Uterus (tissue), 4 donors: ENCODE results near the gene RSPH1. TPM values are rescaled to one million over a fixed set of nuclear protein-coding genes. Genes with fewer than 3 reads are reported as not detected.

ENCODE experiments used
- DNase-seq, 2 donors: peaks; one replicate each; pipeline ENCODE4 v3.0.0-alpha.2; 2019 to 2020
- H3K27ac ChIP-seq, 2 donors: fragments of 200-600 bp; sonication (generic); 1 replicate in 1 of 2; 2 replicates in 1 of 2; pipeline ENCODE4 v1.5.1; 2016 to 2018
- H3K27me3 ChIP-seq, 2 donors: fragments of 200-600 bp; sonication (generic); one replicate each; pipeline ENCODE4 v1.5.1; 2018 to 2019; ENCODE audit warnings: control low read depth in 1 of 2
- H3K36me3 ChIP-seq, 2 donors: fragments of 200-600 bp; sonication (generic); one replicate each; pipeline ENCODE4 v1.5.1; 2019; ENCODE audit warnings: control low read depth in 1 of 2
- H3K4me1 ChIP-seq, 2 donors: fragments of 200-600 bp; sonication (generic); one replicate each; pipeline ENCODE4 v1.5.1; 2018 to 2019; ENCODE audit warnings: control low read depth in 1 of 2
- H3K4me3 ChIP-seq, 2 donors: fragments of 200-600 bp; sonication (generic); 1 replicate in 1 of 2; 2 replicates in 1 of 2; pipeline ENCODE4 v1.5.1; 2018 to 2019; ENCODE audit warnings: mild to moderate bottlenecking in 1 of 2
- H3K9me3 ChIP-seq, 2 donors: fragments of 200-600 bp; sonication (generic); one replicate each; pipeline ENCODE4 v1.5.1; 2019; ENCODE audit warnings: control low read depth in 1 of 2
- CTCF ChIP-seq, 4 experiments: fragments of 200-600 bp in 2 of 4; fragments of 450-650 bp in 2 of 4; sonication (generic) in 2 of 4; IDR thresholded peaks; one replicate each; pipeline ENCODE4 v1.5.1; 2016 to 2019; ENCODE audit warnings: antibody characterized with exemption in 4 of 4, mild to moderate bottlenecking in 2 of 4, moderate library complexity in 1 of 4
- POLR2A ChIP-seq, 2 donors: fragments of 450-650 bp; IDR thresholded peaks; one replicate each; pipeline ENCODE4 v1.6.1; 2016; ENCODE audit warnings: antibody characterized with exemption in 2 of 2, mild to moderate bottlenecking in 1 of 2, moderate library complexity in 1 of 2
- intact Hi-C: fragments of 100-400 bp; cut with DNase I; formaldehyde crosslinking; loops from one replicate; pipeline ENCODE4 v1.15.1; 2023; ENCODE audit warnings: low total_unique reads
- total RNA-seq, 4 donors: library from RNA; depleted of rRNA in 3 of 4; stranded (reverse); fragments of >200 nt in 3 of 4; gene quantifications; one replicate each; pipeline versions ENCODE4 v1.1.0 to v1.2.4, GENCODE V29; 2014 to 2023
- donor health status: DM: yes; HTN: yes; CAD: no.

The RSPH1 gene
- total RNA-seq, 4 donors from 2014 or later = 1.7 to 3.4 TPM; not detected in 2

- no peaks in the 10 kb centered on the region for H3K36me3 ChIP-seq
- H3K27ac ChIP-seq = no peak overlapping the region
- no peaks in the 10 kb centered on the region for H3K9me3 ChIP-seq
- H3K4me1 ChIP-seq = peaks cover 0 to 6% of the 10 kb centered on the region in 2 donors
- no peak overlapping the region for H3K4me3 ChIP-seq
- no peaks in the 10 kb centered on the region for H3K27me3 ChIP-seq
- intact Hi-C loops = no loop called here
- no peak for TF ChIP-seq CTCF (IDR thresholded peaks at IDR 0.05)
- TF ChIP-seq POLR2A (IDR thresholded peaks at IDR 0.05) = no peak
- DNase-seq = no peak
Observed at GRCh38 chr21:42526379-42526727, 30.3 kb upstream of the RSPH1 start.

GRCh38 chr21:42525676-42526378 is 29.8 kb upstream of the RSPH1 start:
- H3K4me1 ChIP-seq = peaks cover 0 to 6% of the 10 kb centered on the region in 2 donors
- DNase-seq = no peak
- intact Hi-C loops = no loop called here
- no peaks in the 10 kb centered on the region for H3K27me3 ChIP-seq
- TF ChIP-seq POLR2A (IDR thresholded peaks at IDR 0.05) = no peak
- TF ChIP-seq CTCF (IDR thresholded peaks at IDR 0.05) = no peak
- H3K9me3 ChIP-seq = no peaks in the 10 kb centered on the region
- no peak overlapping the region for H3K4me3 ChIP-seq
- H3K36me3 ChIP-seq = no peaks in the 10 kb centered on the region
- peak overlapping the region in 1 of 2 donors; percentile 79 for H3K27ac ChIP-seq

- TF ChIP-seq CTCF (IDR thresholded peaks at IDR 0.05) = no peak
- TF ChIP-seq POLR2A (IDR thresholded peaks at IDR 0.05) = no peak
- intact Hi-C loops = no loop called here
- peak overlapping the region; percentile 7 to 18 for H3K4me3 ChIP-seq
- H3K27me3 ChIP-seq = no peaks in the 10 kb centered on the region
- H3K4me1 ChIP-seq = peaks cover 0 to 6% of the 10 kb centered on the region in 2 donors
- H3K9me3 ChIP-seq = no peaks in the 10 kb centered on the region
- peak overlapping the region; percentile 64 to 79 for H3K27ac ChIP-seq
- no peaks in the 10 kb centered on the region for H3K36me3 ChIP-seq
- DNase-seq = peak in 1 of 2 donors; percentile 46
Observed at GRCh38 chr21:42525029-42525581, 29.1 kb upstream of the RSPH1 start.

- Histone ChIP-seq H3K36me3 (no peaks in the 10 kb centered on the region), H3K27me3 (no peaks in the 10 kb centered on the region), H3K9me3 (no peaks in the 10 kb centered on the region), H3K4me1 (peaks cover 0 to 6% of the 10 kb centered on the region in 2 donors), H3K27ac (peak overlapping the region; percentile 64 to 79), H3K4me3 (peak overlapping the region; percentile 7 to 18)
- DNase-seq = peak; percentile 55 to 71
- TF ChIP-seq CTCF (IDR thresholded peaks at IDR 0.05) = no peak
- TF ChIP-seq POLR2A (IDR thresholded peaks at IDR 0.05) = no peak
- intact Hi-C loops = no loop called here
Observed at GRCh38 chr21:42524341-42525028, 28.5 kb upstream of the RSPH1 start.

- H3K27ac ChIP-seq = peak overlapping the region; percentile 64 to 79
- H3K36me3 ChIP-seq = no peaks in the 10 kb centered on the region
- H3K27me3 ChIP-seq = no peaks in the 10 kb centered on the region
- no peak overlapping the region for H3K4me3 ChIP-seq
- TF ChIP-seq POLR2A (IDR thresholded peaks at IDR 0.05) (no peak), CTCF (IDR thresholded peaks at IDR 0.05) (no peak)
- peaks cover 0 to 6% of the 10 kb centered on the region in 2 donors for H3K4me1 ChIP-seq
- no peaks in the 10 kb centered on the region for H3K9me3 ChIP-seq
- intact Hi-C loops = no loop called here
- no peak for DNase-seq
Observed at GRCh38 chr21:42523941-42524340, 27.9 kb upstream of the RSPH1 start.
